ENCODE measurements around the gene BTG3.

The BTG3 gene

GRCh38 chr21:17585875-17586450, 26.7 kb downstream of the BTG3 start:
- DNase-seq (ENCODE audit: low read depth in 3 of 3) = no peak

DNA sequence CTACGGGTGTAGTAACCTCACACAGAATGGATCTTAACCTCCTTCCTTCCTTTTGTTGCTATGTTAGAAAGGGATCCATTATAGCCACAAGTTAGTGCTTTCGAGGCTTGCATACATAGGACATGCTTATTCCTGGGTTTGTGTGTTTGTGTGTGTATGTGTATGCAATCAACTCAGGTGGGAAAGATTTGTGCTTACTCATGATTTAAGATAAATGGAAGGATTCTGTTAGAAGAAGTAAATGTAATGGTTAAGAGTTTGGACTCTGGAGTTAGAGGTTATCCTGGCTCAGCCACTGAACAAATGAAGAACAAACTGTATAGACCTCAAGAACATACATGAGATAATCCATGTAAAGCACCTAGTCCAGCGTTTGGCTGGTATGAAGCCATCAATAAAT, 28.8 kb downstream of the BTG3 start:
- no peak for DNase-seq (ENCODE audit: low read depth in 3 of 3)

GRCh38 chr21:17580319-17580718, 32.4 kb downstream of the BTG3 start:
- no peak for DNase-seq (ENCODE audit: low read depth in 3 of 3)

DNA sequence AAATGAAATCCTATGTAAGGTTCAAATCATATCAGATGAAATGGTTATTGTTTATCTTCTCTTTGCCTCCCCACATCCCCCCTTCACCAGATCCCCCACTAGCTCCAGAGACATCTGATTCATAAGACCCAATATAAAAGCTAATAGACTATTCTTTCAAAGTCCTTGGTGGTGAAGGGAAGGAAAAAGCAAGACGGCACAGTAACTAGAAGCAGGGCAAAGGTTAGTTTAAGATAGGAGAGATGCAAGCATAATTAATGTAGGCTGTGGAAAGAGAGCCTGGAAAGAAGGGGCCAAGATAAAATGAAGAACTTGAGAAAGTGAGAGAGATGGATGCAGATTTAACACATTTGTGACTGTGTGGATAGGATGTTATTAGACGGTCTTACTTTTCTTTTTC, 33.8 kb downstream of the BTG3 start:
- no peak for DNase-seq (ENCODE audit: low read depth in 3 of 3)

DNA sequence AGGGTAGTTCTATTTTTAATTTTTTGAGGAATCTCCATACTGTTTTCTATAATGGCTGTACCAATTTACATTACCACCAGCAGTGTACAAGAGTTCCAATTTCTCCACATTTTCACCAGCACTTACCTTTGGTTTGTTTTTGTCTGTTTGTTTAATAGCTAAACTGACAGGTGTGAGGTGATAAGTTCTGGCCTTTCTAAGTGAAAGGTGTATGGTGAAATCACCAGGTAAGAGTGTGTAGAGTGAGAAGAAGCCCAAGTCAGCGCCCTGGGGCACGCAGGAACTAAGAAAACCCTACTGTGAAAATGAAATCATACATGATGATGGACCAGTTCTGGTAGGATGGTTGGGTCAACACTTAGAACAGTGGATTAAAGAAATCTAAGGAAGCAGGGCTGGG, 34.5 kb downstream of the BTG3 start:
- DNase-seq (ENCODE audit: low read depth in 3 of 3) = no peak

- DNase-seq (ENCODE audit: low read depth in 3 of 3) = no peak
These were observed 35.0 kb downstream of the BTG3 start for GRCh38 chr21:17577701-17578100.

GRCh38 chr21:17576080-17576835, 36.4 kb downstream of the BTG3 start:
- no peak for DNase-seq (ENCODE audit: low read depth in 3 of 3)

GRCh38 chr21:17575076-17575475, 37.6 kb downstream of the BTG3 start:
- DNase-seq (ENCODE audit: low read depth in 3 of 3) = no peak

GRCh38 chr21:17572431-17572830, 40.3 kb downstream of the BTG3 start:
- no peak for DNase-seq (ENCODE audit: low read depth in 3 of 3)

GRCh38 chr21:17570786-17571185, 41.9 kb downstream of the BTG3 start:
- no peak for DNase-seq (ENCODE audit: low read depth in 3 of 3)

DNA sequence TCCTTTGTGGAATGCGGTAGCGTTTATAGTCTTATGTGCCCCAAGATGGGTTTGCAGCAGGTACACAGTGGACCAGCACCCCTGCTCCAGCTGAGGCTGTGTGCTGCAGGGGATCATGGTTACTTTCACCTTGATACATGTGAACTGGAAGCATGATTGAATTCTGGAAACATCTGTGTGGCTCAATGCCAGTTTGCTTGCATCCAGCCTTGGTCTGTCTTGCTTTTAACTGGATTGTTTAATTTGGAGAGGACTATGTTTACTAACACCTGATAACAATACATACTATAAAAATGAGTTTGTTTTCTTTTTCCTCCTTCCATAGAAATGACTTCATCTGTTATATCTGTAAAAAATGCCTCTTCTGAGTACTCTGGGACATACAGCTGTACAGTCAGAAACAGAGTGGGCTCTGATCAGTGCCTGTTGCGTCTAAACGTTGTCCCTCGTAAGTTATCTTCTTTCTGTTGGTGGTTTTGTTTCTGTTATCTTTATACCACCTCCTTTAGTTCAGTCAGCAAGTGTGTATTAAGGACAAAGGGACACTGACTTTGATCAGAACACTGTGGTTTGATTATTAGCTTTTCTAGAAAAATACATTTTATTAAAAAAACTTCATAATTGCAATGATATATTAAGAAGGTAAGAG, 52.2 kb downstream of the BTG3 start:
- no peak for DNase-seq (ENCODE audit: low read depth in 3 of 3)

GRCh38 chr21:17554679-17555465, 57.8 kb downstream of the BTG3 start:
- no peak for DNase-seq (ENCODE audit: low read depth in 3 of 3)

DNA sequence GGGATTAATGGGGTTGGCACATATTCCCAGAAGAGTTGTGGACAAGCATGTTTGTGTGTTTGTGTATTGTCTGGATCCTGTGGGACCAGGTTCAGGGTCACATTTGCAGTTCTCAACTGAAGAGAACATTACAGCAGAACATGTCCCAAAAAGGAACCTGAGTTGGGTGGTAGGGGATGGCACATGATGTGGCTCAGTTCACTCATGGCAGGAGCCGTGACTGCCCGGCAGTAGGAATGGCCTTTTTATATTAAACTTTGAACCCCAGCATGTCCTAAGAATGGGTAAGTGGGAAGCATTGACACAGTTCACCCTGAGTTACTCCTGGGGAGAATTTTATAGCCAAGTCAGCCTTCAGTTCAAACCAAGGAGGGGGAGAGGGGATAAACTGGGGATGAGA, 58.6 kb downstream of the BTG3 start:
- no peak for DNase-seq (ENCODE audit: low read depth in 3 of 3)

DNA sequence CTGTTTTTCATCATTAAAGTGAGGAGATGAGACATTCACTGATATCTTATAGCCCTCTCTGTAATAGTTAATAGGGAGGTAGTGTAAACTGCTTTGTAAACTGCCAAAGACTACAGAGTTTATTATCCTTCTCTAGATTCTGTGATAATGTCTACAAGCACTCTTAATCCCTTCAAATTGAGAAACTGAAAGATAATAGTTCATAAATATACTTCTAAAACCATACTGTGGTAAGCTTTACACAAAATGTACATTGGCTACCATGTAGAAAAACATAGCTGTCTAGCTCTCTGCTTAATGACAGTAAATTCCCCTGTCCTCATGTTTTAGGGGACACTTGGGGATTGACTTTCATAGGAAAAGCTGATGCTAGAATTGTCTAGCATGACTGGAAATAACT, 60.3 kb downstream of the BTG3 start:
- no peak for DNase-seq (ENCODE audit: low read depth in 3 of 3)

DNA sequence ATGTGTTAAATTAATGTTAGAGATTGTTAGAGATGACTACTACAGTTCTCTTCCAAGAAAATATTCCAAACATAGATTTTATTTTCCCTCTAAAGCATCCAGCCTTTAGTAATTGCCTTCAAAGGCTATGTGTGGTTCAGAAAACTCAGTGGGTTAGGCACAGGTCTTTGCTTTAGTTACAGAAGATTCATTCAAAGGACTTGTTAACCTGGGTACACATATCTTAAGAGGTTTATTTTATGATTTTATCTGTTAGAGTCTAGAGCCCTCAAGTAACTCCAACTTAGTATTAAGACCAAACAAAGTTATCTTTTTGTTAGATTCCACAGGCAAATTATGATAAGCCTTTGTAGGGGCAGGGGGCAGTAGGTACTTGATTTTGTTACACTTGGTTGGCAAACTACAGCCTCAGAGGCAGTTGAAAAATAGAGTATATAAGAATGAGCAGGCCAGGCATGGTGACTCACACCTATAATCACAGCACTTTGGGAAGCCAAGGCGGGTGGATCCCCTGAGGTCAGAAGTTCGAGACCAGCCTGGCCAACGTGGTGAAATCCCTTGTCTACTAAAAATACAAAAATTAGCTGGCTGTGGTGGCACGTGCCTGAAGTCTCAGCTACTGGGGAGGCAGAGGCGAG, 61.9 kb downstream of the BTG3 start:
- no peak for DNase-seq (ENCODE audit: low read depth in 3 of 3)

DNA sequence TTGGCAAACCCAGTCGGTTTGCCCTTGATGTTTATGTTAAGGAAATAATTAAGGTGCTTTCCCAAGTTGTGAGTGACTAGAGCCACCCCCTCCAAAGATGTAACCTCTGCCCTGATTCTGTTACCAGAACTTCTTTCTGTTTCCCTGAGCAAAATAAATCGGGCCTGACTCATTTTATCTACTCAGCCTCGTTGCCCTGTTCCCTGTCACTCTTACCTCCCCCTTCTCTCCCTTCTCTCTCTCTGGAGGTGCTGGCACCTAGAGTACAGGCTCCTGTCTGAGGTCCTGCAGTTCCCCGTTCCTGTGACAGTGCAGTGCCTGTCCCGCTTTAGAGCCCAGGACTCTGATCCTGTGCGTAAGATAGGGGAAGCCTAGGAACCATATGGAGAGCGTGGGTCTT, 64.4 kb downstream of the BTG3 start:
- DNase-seq (ENCODE audit: low read depth in 3 of 3) = no peak

GRCh38 chr21:17545007-17545406, 67.7 kb downstream of the BTG3 start:
- no peak for DNase-seq (ENCODE audit: low read depth in 3 of 3)
